Tibial nerve (tissue), 4 donors: Measurements from ENCODE around the gene SMTNL2. TPM values are rescaled to one million over a fixed set of nuclear protein-coding genes. Genes with fewer than 3 reads are reported as not detected.

Experiments used
- DNase-seq, 2 donors: peaks; one replicate each; pipeline ENCODE4 v3.0.0-alpha.2; 2019; ENCODE audit warnings: low spot score in 2 of 2
- H3K27ac ChIP-seq, 4 donors: fragments of 200-600 bp; sonication (generic) in 3 of 4; one replicate each; pipeline ENCODE4 v1.5.1; 2017 to 2019; ENCODE audit warnings: mild to moderate bottlenecking in 1 of 4
- H3K27me3 ChIP-seq, 2 donors: fragments of 200-600 bp; sonication (generic) in 1 of 2; one replicate each; pipeline versions ENCODE4 v1.5.1 to v1.6.0; 2017 to 2019
- H3K36me3 ChIP-seq, 3 donors: fragments of 200-600 bp; sonication (generic); one replicate each; pipeline ENCODE4 v1.5.1; 2018 to 2019
- H3K4me1 ChIP-seq, 4 donors: fragments of 200-600 bp; sonication (generic) in 3 of 4; one replicate each; pipeline ENCODE4 v1.5.1; 2017 to 2019
- H3K4me3 ChIP-seq, 4 donors: fragments of 200-600 bp; sonication (generic) in 3 of 4; one replicate each; pipeline ENCODE4 v1.5.1; 2017 to 2019; ENCODE audit warnings: mild to moderate bottlenecking in 1 of 4, moderate library complexity in 1 of 4
- H3K9me3 ChIP-seq, 4 donors: fragments of 200-600 bp; sonication (generic) in 3 of 4; one replicate each; pipeline ENCODE4 v1.5.1; 2017 to 2019
- EP300 ChIP-seq, 2 donors: sonication (generic); formaldehyde crosslinking; IDR thresholded peaks; one replicate each; pipeline ENCODE4 v1.6.1; 2017; ENCODE audit warnings: antibody characterized with exemption in 2 of 2, mild to moderate bottlenecking in 1 of 2
- POLR2A ChIP-seq, 2 donors: fragments of 450-650 bp; IDR thresholded peaks; one replicate each; pipeline ENCODE4 v1.6.1; 2017; ENCODE audit warnings: antibody characterized with exemption in 2 of 2, mild to moderate bottlenecking in 2 of 2, moderate library complexity in 2 of 2
- WGBS, 2 donors: methylation state at CpG; one replicate each; pipeline ENCODE4 v1.1.5; 2018; 5-methylcytosine and 5-hydroxymethylcytosine counted together
- total RNA-seq, 4 donors: library from RNA; depleted of rRNA; stranded (reverse); fragments of >200 nt; gene quantifications; one replicate each; pipeline ENCODE4 v1.1.0, GENCODE V29; 2016
- TF ChIP-seq, protein P1 (sequence below), 5 experiments: fragments of 200-600 bp in 3 of 5; fragments of 450-650 bp in 2 of 5; sonication (generic) in 3 of 5; IDR thresholded peaks; one replicate each; pipeline ENCODE4 v1.5.1; 2016 to 2019; ENCODE audit warnings: antibody characterized with exemption in 5 of 5, mild to moderate bottlenecking in 3 of 5, moderate library complexity in 2 of 5

SMTNL2 gene
- total RNA-seq, 4 donors from 2014 or later: 1.5 to 8.2 (median 4.4) TPM

DNA sequence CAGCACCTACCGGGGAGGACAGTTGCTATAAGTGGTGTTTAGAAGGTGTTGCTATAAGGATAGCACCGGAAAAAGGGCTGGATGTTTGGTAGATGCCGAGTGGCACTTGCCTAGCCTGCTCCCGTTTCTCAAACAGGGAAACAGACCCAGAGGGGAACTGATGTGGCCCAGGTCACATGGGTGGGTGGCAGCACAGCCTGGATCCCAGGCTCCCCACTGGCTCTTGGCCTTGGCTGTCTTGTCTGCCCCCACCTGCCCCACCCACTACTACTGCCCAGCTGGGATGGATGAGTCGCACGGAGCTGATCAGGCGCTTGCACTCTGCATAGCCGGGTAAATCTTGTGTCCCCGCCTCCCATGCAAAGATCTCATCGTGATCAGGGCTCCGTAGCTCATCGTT is 7.2 kb downstream of the SMTNL2 start:
- Histone ChIP-seq H3K4me3 (no peak overlapping the region), H3K36me3 (no peaks in the 10 kb centered on the region), H3K27me3 (no peaks in the 10 kb centered on the region), H3K4me1 (peaks cover 0 to 11% (median 2%) of the 10 kb centered on the region in 4 donors), H3K27ac (no peak overlapping the region), H3K9me3 (no peaks in the 10 kb centered on the region)
- no peak for DNase-seq
- 54 to 56% methylated on average over 5 to 12 of the region's 12 CpGs for WGBS, 2 donors
- TF ChIP-seq POLR2A (IDR thresholded peaks at IDR 0.05): no peak
- TF ChIP-seq, protein P1, sequence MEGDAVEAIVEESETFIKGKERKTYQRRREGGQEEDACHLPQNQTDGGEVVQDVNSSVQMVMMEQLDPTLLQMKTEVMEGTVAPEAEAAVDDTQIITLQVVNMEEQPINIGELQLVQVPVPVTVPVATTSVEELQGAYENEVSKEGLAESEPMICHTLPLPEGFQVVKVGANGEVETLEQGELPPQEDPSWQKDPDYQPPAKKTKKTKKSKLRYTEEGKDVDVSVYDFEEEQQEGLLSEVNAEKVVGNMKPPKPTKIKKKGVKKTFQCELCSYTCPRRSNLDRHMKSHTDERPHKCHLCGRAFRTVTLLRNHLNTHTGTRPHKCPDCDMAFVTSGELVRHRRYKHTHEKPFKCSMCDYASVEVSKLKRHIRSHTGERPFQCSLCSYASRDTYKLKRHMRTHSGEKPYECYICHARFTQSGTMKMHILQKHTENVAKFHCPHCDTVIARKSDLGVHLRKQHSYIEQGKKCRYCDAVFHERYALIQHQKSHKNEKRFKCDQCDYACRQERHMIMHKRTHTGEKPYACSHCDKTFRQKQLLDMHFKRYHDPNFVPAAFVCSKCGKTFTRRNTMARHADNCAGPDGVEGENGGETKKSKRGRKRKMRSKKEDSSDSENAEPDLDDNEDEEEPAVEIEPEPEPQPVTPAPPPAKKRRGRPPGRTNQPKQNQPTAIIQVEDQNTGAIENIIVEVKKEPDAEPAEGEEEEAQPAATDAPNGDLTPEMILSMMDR (IDR thresholded peaks at IDR 0.05): no peak

DNA sequence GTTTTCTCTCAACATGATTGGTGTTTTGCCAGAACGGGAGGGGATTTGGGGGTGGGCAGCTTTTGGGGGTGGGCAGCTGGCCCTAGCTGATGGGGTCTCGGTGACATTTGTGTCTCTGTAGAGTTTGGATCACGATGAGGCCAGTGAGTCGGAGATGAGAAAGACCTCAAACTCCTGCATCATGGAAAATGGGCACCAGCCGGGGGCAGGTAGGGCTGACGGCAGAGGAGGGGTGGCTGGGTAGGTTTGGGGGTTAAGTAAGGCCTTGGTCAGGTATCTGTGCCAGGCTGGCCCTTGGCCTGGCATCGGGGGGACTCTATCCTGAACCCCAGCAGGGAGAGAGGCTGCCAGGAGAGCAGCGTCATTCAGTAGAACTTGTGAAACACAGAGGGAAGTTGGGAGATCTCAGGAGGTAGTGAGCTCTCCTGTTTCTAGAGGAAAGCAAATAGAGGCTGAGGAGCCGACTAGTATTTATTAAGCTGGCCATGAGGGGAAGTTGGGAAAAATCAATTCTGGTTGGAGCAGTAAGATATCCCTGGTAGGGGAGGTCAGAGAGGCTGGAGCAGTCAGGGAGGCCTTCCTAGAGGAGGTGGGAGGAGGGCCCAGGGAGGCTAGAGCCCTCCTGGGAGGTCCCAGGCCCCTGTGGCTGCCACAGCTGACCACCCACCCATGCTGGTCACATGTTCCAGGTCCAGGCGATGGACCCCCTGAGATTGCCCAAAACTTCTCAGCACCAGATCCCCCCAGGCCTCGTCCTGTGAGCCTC is 8.1 kb downstream of the SMTNL2 start:
- H3K4me1 ChIP-seq: peaks cover 0 to 11% (median 2%) of the 10 kb centered on the region in 4 donors
- H3K27ac ChIP-seq: no peak overlapping the region
- DNase-seq: no peak
- no peaks in the 10 kb centered on the region for H3K36me3 ChIP-seq
- peaks cover 0 to 5% of the 10 kb centered on the region in 2 donors for H3K27me3 ChIP-seq
- TF ChIP-seq, protein P1 (IDR thresholded peaks at IDR 0.05): no peak
- TF ChIP-seq POLR2A (IDR thresholded peaks at IDR 0.05) (no peak), EP300 (IDR thresholded peaks at IDR 0.05) (no peak)
- 84% methylated on average over 10 to 11 of the region's 11 CpGs for WGBS, 2 donors
- no peaks in the 10 kb centered on the region for H3K9me3 ChIP-seq
- H3K4me3 ChIP-seq: no peak overlapping the region

DNA sequence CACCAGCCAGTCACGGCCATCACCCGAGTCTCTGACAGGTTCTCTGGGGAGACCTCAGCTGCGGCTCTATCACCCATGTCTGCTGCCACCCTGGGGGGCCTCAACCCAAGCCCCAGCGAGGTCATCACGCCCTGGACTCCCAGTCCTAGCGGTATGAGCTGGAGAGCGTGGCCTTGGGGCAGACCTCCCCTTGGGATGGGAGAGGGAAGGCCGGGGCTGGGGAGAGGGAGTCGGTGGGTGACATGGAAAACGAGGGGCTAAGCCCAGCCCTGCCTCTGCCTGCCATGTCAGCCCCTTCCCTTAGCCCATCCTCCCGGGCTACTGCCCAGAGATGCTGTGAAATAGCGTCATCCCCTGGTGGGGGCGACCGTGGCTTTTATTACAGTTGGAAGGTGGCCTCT is 8.7 kb downstream of the SMTNL2 start:
- TF ChIP-seq POLR2A (IDR thresholded peaks at IDR 0.05): no peak
- TF ChIP-seq, protein P1 (IDR thresholded peaks at IDR 0.05): no peak
- no peak for TF ChIP-seq EP300 (IDR thresholded peaks at IDR 0.05)
- Histone ChIP-seq H3K9me3 (no peaks in the 10 kb centered on the region), H3K36me3 (no peaks in the 10 kb centered on the region), H3K4me3 (no peak overlapping the region), H3K27ac (no peak overlapping the region), H3K27me3 (peaks cover 0 to 5% of the 10 kb centered on the region in 2 donors), H3K4me1 (peaks cover 0 to 12% (median 2%) of the 10 kb centered on the region in 4 donors)
- no peak for DNase-seq
- 73 to 75% methylated on average over 6 to 11 of the region's 14 CpGs for WGBS, 2 donors

DNA sequence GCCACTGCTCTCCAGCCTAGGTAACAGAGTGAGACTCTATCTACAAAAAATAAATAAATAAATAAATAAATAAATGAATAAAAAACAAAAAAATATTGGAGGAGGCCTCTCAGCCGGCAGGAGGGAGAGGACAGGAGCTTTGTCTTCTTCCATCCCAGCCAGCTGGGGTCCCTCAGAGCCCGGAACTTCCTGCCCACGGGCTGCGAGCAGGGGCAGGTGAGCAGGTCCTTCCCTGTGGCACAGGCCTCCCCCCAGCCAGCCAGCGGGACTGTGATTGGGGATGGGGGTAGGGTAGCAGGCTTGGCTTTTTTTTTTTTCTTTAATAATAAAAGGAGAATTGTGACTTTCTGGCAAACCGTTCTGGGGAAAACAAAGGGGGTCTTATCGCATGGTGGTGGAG is 10.1 kb downstream of the SMTNL2 start:
- WGBS, 2 donors: 60 to 62% methylated on average over 7 of the region's 7 CpGs
- H3K27ac ChIP-seq: no peak overlapping the region
- H3K4me1 ChIP-seq: peaks cover 0 to 15% (median 2%) of the 10 kb centered on the region in 4 donors

More for the DNA sequence above, 10.1 kb downstream of the SMTNL2 start:
- H3K9me3 ChIP-seq: no peaks in the 10 kb centered on the region
- peaks cover 0 to 7% of the 10 kb centered on the region in 2 donors for H3K27me3 ChIP-seq
- DNase-seq: no peak
- no peaks in the 10 kb centered on the region for H3K36me3 ChIP-seq
- no peak overlapping the region for H3K4me3 ChIP-seq
- no peak for TF ChIP-seq POLR2A (IDR thresholded peaks at IDR 0.05)
- no peak for TF ChIP-seq EP300 (IDR thresholded peaks at IDR 0.05)
- TF ChIP-seq, protein P1 (IDR thresholded peaks at IDR 0.05): no peak
